IPS-NIHi7 (cell line): Measurements from ENCODE around the gene ORAI2.
"Not testable (repeated sequence)": the region's sequence is repeated elsewhere in the genome, so short reads cannot be mapped to it uniquely, and the experiment has no call there.

Source experiments
- DNase-seq: peaks from one replicate; pipeline ENCODE4 v3.0.0; 2012; ENCODE audit warnings: mixed read lengths; ENCODE audit errors: extremely low spot score

The ORAI2 gene

GRCh38 chr7:102497308-102497707 is 63.9 kb downstream of the ORAI2 start:
- not testable (repeated sequence) for DNase-seq

GRCh38 chr7:102498321-102498720 is 64.9 kb downstream of the ORAI2 start:
- DNase-seq = not testable (repeated sequence)

- not testable (repeated sequence) for DNase-seq
Measured at GRCh38 chr7:102503141-102503540, 69.8 kb downstream of the ORAI2 start.

GRCh38 chr7:102505298-102506185 is 72.2 kb downstream of the ORAI2 start:
- not testable (repeated sequence) for DNase-seq
